NCI-H748 (cell line): ENCODE measurements around the gene ZNF729.
A peak's percentile ranks its signal among the peaks of the same experiment; 100 is the strongest.
"Not testable (repeated sequence)": the region's sequence is repeated elsewhere in the genome, so short reads cannot be mapped to it uniquely, and the experiment has no call there.

ENCODE experiments used
- DNase-seq: peaks from one replicate; lab custom pipeline; 2025; ENCODE audit not compliant: unreplicated experiment; lab: John Stamatoyannopoulos, UW

ZNF729 gene

DNA sequence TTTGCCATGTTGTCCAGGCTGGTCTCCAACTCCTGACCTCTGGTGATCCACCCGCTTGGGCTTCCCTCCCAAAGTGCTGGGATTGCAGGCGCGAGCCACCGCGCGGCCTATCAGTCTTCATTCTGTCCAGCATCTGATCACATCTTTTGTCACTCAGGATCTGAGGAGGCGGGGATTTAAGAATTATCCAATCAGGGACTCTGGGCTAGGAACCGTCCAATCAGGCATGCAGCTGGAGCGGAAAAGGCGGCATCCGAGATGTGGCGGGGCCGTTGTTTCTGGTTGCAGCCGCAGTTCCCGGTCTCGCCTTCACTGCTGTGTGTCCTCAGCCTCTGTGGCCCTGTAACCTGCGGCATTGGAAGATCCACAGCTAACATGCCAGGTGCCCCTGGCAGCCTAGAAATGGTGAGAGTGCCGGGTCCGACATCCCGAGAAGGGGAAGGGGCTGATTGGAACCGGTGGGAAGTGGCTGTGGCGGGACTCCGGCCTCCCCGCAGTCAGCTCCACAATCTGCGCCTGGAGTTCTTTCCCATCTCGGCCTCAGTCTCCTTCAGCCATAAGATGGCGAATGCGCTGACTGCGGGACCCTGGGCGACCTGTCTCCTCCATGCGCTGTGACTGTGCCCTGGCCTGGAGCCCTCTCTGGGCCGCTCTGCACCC is at the start of gene ZNF729:
Gene ZNF729, plus strand, starts transcription at position 291 of the 660 bp plus-strand sequence. Its CDS starts 85 bp downstream, at position 376.
- DNase-seq, result peak; percentile 1

DNA sequence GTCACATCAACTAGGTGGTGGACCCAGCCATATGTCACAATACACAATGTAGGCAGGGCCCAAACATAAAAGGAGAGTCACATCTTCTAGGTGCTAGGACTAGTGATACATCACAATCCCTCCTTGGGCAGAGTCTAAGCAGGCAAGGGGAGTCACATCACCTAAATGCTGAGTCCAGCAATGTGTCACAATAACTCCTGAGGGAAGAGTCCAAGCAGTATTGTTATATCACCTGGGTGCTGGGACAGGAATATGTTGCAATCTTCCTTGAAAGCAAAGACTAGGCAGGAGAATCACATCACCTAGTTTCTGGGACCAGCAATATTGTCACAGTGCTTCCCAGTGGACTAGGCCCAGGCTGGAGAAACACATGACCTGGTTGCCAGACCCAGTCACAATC is 29.4 kb upstream of the ZNF729 start:
- no peak for DNase-seq

DNA sequence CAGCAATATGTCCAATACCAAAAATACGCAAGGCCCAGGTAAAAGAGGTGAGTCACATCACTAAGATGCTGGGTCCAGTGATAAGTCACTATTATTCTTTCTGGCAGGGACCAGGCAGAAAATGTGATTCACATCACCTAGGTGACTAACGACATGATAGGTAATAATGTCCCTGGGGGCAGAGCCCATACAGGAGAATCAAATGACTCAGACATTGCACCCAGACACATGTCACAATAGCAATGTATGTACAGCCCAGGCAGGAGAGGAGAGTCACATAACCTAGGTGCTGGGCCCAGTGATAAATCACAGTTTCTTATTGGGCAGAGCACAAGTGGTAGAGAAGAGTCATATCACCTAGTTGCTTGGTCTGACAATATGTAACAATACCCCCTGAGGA is 28.9 kb upstream of the ZNF729 start:
- no peak for DNase-seq

DNA sequence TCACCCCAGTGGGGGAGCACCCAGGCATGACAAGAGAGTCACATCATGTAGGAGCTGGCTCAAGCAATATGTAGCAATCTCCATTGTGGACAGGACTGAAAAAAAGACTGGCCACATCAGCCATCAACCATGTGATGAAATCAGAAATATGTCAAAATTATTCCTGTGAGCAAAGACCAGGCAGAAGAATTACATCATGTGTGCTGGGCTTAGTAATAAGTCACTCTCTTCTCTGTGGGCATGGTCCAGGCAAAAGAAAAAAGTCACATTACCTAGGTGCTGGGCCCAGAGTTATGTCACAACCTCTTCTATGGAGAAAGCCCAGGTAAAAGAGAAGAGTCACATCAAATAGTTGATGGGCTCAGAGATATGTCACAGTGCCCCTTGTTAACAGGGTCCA is 28.3 kb upstream of the ZNF729 start:
- no peak for DNase-seq

DNA sequence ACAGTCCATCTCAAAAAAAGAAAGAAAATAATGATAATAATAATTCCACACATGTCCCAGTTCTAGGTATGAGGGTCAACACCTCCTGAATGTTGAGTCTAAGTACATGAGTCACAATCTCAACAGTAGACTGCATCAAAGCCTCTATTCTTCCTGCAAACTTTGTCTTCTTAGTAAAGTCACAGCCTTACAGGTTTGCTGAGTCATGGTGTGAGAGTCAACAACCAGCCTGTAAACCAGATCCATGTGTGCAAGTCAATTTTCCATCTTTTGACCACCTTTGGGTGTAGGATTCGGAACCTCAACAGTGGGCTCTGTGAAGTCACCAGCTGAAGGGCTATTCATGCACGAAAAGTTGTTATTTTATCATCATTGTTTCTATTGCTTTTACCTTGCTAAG is 25.7 kb upstream of the ZNF729 start:
- DNase-seq, result no peak

DNA sequence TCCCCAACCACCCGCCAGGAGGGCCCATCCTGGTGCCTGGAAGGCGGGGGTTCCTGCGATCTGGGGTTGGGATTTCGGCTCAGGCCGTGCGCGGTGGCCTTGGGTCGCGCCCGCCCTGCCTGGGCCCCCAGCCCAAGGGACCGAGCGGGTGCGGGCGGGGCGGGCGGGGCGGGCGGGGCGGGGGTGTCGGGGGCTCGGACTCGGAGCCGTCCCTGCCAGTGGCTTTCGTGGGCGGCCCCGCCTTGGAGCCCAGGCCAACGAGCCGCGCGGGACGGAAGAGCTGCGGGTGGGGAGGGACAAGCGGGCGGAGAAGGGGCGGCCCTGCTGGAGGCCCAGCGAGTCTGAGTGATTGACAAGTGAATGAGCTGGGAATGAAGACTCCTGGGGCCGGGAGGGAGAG is 24.6 kb upstream of the ZNF729 start:
- DNase-seq, result no peak

DNA sequence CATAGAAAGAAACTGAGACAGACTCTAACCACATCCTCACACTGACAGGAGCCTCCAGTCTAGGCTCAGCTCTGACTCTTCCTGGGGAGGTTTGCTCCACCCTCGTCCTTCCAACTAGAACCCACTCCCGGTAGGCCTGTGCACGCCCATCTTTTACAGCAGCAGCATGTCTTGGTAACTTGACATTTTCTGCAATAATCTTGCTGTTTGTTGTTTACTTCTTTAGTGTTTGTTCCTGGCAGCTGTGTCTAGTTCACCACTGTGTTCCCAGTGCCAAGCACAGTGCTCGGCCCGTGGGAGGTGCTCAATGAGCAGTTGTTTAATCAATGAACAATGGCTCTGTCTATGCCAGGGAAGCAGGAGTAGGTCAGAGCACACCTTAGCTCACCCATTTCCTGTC is 23.1 kb upstream of the ZNF729 start:
- DNase-seq, result no peak

DNA sequence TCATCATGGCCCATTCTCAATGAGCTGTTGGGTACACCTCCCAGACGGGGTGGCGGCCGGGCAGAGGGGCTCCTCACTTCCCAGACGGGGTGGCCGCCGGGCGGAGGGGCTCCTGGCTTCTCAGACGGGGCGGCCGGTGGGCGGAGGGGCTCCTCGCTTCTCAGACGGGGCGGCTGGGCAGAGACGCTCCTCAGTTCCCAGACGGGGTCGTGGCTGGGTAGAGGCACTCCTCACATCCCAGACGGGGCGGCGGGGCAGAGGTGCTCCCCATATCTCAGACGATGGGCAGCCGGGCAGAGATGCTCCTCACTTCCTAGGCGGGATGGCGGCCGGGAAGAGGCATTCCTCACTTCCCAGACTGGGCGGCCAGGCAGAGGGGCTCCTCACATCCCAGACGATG is 35.3 kb downstream of the ZNF729 start:
- not testable (repeated sequence) for DNase-seq

DNA sequence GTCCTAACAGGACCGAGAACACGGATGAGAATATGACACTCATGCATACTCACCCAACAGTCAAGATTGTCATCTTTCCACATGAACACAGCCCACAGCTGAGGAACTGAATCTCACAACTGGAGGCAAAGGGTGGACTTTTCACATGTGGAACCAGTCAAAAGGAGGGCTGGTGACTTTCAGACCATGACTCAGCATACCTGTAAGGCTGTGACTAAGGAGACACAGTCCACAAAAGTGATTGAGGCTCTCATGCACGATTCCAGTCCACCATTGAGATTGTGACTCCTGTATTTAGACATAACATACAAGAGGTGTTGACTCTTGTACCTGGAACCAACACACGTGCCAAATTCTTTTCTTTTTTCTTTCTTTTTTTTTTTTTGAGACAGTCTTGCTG is 40.0 kb downstream of the ZNF729 start:
- DNase-seq, result no peak

DNA sequence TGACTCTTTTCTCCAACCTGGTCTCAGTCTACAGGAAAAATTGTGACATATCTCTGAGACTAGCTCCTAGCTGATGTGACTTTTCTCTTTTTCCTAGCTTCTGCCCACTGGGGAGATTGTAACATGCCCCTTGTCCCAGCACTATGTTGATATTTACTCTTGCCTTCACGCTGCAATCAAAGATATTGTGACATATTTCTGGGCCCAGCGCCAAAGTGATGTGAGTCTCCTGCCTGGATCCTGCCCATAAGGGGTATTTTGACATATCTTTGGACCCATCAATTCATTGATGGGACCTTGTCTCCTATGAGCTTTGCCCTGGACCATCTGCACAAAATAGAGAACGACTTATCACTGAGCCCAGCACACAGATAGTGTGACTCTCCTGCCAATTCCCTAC is 41.1 kb downstream of the ZNF729 start:
- DNase-seq, result no peak

DNA sequence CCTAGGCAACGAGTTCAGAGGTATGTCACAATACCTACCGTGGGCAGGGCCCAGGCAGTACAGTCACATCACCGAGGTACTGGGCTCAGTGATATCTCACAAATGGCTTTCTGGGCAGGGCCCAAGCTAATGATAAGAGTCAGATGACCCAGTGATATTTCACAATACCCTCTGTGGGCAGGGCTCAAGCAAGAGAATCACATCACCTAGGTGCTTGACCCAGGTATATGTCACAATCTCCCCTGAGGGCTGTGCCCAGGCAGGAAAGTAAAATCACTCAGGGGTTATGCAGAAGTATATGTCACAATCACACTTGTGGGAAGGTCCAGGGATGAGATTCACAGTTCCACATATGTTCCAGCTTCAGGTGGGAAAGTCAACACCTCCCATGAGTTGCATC is 45.3 kb downstream of the ZNF729 start:
- DNase-seq, result no peak

DNA sequence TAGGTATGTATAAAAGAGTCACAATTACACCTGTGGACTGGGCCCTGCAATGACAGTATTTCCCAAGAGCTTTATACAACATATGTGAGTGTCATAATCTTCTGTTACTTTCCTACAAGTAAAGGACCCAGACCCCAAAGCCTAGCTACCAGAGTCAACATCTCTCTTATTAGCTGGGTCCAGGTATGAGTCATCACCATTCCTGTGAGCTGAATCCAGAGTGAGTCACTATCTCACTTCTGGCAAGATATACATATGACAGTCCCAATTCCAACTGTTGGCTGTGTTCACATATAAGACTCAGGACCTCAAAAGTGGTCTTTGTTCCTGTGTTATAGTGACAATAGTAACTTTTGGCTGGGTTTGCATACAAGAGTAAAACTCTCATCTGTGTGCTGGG is 46.7 kb downstream of the ZNF729 start:
- DNase-seq, result no peak

DNA sequence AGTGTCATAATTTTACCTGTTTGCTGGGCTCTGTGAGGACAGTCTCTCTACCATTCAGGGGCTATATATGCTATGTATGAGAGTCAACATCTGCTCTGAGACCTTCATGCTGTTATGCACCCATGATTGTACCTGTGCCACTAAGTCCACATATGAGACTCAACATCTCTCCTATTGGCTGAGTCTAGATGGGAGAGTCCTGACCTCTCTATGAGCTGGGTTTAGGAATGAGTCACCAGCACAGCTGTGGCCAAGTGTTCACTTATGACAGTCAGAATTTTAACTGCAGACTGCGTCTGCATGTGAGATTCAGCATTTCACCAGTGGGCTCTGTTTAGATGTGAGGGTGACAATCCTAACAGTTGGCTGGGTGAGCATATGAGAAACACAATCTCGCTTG is 49.5 kb downstream of the ZNF729 start:
- DNase-seq, result no peak

DNA sequence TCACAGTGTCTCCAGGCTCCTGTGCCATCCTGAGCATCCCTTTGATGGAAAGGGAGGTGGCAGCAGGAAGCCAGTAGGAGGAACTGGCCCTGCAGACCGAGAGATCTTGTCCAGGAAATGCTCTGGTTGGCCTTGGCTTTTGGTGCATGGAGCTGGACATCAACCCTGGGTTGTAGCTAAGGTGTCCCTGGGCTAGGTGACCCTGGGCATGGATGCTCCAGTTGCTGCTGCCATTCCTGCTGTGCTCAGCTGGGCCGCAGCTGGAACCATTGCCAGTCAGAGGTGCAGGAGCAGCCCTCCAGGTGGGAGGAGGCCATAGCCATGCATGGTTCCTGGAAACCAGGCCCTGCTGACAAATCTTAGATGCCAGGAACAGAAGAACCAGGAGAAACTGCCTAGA is 68.4 kb downstream of the ZNF729 start:
- no peak for DNase-seq
